ENCODE results near the gene NAPEPLD.
"Not testable (repeated sequence)": the region's sequence is repeated elsewhere in the genome, so short reads cannot be mapped to it uniquely, and the experiment has no call there.

NAPEPLD gene

DNA sequence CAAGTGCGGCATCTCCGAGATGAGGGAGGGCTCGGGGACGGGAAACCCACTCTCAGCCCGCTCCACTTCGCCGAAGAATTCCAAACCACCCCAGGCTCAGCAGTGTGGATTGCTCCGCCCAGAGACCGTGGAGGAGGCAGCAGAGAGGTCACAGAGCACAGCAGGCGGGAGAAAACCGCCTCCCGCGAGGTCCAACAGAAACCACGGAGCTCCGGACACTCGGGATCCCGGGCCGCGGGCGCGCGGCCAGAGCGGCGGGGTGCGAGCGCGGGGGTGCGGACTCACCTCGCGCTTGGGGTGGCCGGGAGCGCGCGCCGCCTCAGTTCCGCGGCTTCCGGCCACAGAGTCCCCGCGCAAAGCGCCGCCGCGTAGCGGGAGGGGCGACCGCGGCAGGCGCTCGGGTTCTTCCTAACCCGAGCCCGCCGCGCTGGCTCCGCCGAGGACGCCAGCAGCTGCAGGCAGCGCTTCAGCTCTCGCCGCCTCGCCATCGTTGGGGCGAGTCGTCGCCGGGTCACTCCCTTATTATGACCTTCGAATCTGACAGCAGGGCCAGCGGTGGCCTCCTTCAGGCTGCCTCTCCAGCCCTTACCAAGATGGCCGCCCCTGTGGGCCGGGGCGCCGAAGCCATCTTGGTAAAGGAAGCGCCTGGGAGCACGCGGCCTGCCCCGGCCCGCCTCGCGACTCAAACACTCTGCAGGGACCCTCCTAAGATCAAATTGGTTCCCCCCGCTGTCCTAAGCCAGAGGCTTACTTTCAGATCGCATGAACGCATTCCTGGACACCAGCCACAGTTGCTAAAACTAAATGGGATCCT lies at the start of gene NAPEPLD:
Gene NAPEPLD (minus strand): TSS at position 106 of the 814 bp plus-strand sequence. CDS start 20,323 bp downstream, outside the sequence.
- peak; percentile 51 to 65 for DNase-seq

DNA sequence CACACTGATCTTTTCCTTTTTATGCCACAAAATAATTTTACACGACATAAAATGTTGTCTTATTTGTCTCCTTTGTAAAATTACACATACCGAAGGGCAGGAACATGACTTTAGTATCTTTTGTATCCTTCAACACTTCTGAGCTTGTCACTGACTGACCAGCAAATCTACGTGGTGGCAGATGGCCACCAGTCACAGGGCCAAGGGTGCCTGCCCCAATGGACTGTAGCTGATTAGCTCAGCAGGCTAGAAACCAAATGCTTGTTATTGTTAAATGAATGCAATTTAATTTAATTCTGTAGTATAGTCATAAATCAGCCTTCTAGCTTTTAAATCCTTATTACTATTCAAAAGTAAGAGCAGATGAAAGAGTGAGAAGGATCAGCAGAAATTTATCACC lies 49.2 kb upstream of the NAPEPLD start:
- DNase-seq = not testable (repeated sequence)

DNA sequence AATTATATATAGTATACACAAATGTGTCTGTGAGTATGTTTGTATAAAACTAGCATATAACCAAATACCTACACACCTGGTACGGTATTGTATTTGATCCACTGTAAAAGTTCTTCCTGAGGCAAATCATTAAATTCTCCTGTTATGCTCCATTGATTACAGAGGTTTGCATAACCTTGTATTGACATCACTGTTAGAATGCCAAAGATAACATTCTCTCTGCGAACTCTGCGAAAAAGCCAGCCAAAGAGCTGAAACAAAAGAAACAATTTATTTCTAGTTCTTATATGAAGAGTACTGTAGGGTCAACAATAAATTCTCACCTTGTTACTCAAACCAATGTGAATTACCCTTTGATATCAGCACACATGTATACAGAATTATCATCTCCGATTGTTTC lies 46.5 kb upstream of the NAPEPLD start:
- DNase-seq = not testable (repeated sequence)

DNA sequence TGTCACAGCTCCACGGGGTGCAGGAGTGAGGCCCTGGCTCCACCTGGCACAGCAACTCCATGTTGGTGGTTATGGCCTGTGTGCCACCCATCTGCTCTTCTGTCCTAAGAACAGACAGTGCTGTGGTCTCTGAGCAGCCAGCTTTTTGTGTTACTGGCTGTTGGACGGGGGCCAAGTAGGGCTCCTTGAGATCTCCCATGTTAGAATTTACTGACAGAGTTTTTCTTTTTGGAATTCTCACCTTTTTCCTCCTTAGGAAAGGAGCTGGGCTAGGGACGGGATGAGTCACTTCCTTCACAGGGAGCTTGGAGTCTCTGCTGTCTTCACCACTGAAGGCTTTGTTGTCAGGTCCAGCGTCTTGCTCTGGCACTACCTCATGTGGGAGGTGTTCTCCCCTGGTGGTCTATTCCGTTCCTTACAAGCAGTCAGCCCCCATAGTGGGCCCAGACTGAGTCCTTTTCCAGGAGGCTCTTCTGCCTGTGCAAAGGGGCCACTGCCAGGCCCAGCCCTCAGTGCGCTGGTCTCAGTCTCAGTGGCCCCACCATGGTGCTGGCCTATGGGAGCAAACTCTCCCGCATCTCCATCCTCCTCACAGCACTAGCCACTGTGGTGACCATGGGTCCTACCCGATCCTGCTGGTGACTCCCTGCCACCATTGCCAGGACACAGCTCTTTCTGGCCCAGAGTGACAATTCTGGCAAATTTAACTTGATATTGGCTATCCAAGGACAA lies 23.7 kb upstream of the NAPEPLD start:
- DNase-seq = not testable (repeated sequence)

- not testable (repeated sequence) for DNase-seq
Observed at GRCh38 chr7:103171695-103172414, 23.0 kb upstream of the NAPEPLD start.

- DNase-seq = not testable (repeated sequence)
Observed at GRCh38 chr7:103166921-103167544, 18.1 kb upstream of the NAPEPLD start.

- DNase-seq = not testable (repeated sequence)
Observed at GRCh38 chr7:103163087-103163825, 14.4 kb upstream of the NAPEPLD start.

GRCh38 chr7:103162641-103163040 lies 13.7 kb upstream of the NAPEPLD start:
- not testable (repeated sequence) for DNase-seq

- not testable (repeated sequence) for DNase-seq
Observed at GRCh38 chr7:103161998-103162616, 13.2 kb upstream of the NAPEPLD start.

GRCh38 chr7:103159072-103159471 lies 10.2 kb upstream of the NAPEPLD start:
- not testable (repeated sequence) for DNase-seq

DNA sequence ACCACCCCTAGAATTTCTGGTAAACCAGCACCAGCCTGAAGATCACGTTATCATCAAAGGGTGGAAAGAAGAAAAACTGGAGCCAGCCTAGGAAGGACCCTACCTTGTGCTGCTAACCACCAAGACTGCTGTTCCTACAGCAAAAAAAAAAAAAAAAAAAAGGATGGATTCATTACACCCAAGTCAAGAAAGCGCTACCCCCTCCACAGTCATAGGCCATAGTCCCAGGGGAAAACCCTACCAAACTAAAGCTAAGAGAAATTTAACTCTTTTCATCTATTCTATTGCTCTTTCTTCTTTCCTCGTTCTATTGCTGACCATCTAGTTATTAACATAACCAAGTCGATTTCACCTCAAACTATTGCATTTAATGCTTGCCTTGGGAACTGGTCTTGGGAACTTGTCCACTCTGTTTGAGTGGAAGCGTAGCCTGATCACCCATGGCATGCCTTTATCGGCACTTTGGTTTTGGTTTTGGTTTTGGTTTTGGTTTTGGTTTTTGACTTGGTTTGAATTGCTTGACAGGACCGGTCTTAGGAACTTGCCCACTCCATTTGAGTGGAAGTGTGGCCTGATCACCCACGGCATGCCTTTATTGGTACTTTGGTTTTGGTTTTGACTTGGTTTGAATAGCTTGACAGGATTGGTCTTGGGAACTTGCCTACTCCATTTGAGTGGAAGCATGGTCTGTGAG lies 6.6 kb upstream of the NAPEPLD start:
- DNase-seq = peak in 1 of 2 donors; percentile 15

- DNase-seq = no peak
Observed at GRCh38 chr7:103154042-103154441, 5.1 kb upstream of the NAPEPLD start.

GRCh38 chr7:103152744-103153617 lies 4.1 kb upstream of the NAPEPLD start:
- DNase-seq = not testable (repeated sequence)

DNA sequence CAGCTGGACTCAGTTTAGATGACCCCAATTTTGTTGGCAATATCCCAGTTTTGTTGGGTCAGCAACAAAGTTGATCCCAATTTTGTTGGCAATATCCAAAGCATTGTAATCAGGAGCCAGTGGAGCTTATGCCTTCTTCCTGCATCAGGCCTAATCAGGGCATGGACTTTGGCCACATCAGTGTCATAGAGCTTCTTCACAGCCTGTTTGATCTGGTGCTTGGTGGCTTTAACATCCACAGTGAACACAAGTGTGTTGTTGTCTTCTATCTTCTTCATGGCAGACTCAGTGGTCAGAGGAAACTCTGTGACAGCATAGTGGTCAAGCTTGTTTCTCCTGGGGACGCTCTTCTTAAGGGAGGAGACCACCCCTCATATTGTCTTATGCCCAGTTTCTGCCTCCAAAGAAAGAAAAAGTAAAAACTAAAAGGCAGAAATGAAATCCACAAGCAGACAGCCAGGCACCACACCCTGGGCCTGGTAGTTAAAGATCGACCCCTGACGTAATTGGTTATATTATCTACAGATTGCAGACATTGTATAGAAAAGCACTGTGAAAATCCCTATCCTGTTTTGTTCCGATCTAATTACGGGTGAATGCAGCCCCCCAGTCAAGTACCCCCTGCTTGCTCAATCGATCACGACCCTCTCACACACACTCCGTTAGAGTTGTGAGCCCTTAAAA lies 3.2 kb upstream of the NAPEPLD start:
- not testable (repeated sequence) for DNase-seq

DNA sequence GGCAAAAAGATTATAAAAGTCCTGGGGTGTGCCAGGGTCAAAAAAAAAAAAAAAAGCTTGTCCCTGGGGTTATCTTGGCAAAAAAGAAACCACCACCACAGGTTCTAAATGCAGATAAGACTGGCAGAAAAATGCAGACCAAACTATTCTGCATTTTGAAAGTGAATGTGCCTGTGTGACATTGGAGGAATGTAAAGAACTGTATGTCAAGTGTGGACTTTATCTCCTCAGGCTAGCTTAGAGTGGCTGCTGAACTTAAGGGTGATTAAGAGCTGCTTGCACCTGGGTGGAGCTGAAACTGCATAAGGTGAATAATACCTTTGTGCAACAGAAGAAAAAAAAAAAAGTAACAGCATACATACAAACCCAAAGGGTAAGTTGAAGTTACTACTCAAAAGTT lies 1.3 kb upstream of the NAPEPLD start:
- DNase-seq = no peak

- DNase-seq = no peak
Observed at GRCh38 chr7:103149808-103150180, 895 bp upstream of the NAPEPLD start.

- DNase-seq = no peak
Observed at GRCh38 chr7:103148131-103148993, 537 bp downstream of the NAPEPLD start.

DNA sequence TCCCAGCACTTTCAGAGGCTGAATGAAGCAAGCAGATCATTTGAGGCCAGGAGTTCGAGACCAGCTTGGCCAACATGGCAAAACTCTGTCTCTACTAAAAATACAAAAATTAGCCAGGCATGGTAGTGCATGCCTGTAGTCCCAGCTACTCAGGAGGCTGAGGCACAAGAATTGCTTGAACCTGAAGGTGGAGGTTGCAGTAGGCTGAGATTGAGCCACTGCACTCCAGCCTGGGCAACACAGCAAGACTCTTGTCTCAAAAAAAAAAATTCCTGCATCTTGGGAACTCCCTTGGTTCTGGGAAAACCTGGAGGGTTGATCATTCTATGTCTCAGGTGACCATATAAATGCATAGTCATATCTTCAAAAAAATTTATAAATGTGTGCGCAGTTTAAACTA lies 4.1 kb downstream of the NAPEPLD start:
- not testable (repeated sequence) for DNase-seq
